HG02943 (cell line): Measurements from ENCODE around the gene ADRA2C.

Experiments
- ATAC-seq: cut with Tn5 transposase; IDR thresholded peaks from one replicate; pipeline ENCODE4 v1.9.1; 2021; ENCODE audit warnings: mild to moderate bottlenecking, low read depth, moderate library complexity; ENCODE audit not compliant: unreplicated experiment

ADRA2C gene

DNA sequence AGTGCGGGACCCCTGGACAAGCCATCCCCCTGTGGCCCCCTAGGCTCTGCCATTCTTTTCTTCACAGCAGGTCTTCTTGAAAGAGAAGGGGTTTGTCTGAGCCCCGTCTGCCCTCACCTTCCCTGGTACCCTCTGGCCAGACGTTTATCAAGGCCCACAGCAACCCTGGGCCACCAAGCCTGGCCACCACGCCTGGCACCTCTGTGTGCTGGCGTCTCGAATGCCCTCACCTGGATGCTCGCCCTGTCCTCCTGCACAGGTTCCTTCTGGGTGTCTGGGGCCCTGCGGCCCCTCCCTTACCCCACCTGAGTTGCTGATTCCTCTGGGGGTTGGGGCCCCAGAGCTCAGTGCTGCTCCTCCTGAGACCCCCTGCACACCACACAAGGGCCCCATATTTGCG lies 25.1 kb downstream of the ADRA2C start:
- no peak for ATAC-seq

DNA sequence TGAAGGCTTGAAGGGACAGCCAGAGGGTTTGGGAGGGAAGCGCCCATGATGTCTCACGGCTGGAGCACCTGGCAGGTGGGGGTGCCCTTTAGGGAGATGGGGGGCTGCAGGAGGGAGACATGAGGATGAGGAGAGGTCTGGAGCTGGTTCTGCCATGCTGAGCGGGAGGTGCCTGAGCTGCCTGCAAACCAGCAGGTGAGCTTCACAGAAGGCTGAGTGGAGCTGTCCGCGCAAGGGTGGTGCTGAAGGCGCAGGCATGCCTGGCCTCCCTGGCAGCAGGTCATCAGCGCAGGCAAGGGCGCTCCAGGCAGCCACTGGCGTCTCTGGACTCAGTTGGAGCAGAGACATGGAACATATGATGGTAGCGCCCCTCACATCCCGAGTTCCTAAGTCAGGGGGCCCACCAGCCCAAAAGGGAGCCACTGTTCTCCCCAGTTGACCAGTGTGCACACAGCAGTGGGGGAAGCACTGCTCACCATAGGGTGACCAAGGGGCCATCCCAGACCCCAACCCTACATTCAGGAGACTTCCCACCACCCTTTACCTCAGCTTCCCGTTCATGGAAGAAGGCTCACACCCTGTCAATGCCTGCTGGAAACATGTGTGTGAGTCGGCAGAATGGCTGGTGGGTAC lies 25.8 kb downstream of the ADRA2C start:
- ATAC-seq: no peak

DNA sequence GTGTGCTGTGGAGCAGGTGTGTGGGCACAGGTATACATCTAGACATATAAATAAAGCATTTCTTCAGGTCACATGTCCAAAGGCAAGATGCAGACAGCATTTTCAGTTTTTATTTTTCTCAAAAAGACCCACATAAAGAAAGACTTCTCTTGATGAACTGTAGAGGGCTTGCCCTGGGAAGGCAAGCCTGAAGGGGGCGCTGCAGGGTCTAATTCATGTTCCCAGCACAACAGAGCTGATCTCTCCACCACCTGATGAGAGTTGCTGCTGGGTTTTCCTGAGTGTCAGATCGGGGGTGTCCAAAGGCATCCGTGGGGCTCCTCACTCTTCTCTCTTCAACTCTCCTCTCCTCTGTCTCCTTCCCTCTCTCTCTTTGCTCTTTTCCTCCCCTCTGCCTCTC lies 26.6 kb downstream of the ADRA2C start:
- ATAC-seq: no peak

DNA sequence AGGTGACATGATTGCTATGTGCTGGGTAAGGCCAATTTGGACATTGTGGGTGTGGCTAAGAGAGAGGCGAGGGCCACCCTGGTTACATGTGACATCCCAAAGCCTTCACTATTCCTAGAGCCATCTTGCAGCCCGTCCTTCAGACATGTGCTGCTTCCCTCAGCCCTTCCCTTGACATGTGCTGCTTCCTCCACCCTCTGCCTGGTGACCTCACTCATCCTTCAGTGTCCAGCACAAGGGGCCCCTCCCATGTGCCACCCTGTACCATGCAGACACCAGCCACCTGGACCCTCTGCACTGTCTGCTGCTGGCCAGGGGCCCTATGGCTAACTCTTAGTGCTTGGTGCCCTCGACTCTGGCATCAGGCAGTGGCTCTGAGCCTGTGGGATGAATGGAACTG lies 27.4 kb downstream of the ADRA2C start:
- no peak for ATAC-seq

DNA sequence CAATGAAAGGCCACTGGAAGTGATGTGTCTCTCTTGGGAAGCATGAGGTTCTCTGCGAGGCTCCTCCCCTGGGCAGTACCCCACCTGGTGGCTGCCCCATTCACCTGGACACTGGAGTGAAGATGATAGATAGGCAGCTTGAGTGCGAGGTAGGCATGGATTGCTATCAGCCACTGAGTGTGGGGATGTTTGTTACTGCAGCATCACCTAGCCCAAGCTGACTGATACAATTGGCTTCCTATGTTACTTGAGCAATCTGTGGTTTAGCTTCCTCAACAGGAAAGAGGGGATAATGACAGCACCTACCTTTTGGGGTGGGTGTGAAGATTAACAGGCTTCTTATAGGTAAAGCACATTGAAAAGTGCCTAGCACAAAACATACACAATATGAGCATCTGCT lies 30.8 kb downstream of the ADRA2C start:
- ATAC-seq: no peak

DNA sequence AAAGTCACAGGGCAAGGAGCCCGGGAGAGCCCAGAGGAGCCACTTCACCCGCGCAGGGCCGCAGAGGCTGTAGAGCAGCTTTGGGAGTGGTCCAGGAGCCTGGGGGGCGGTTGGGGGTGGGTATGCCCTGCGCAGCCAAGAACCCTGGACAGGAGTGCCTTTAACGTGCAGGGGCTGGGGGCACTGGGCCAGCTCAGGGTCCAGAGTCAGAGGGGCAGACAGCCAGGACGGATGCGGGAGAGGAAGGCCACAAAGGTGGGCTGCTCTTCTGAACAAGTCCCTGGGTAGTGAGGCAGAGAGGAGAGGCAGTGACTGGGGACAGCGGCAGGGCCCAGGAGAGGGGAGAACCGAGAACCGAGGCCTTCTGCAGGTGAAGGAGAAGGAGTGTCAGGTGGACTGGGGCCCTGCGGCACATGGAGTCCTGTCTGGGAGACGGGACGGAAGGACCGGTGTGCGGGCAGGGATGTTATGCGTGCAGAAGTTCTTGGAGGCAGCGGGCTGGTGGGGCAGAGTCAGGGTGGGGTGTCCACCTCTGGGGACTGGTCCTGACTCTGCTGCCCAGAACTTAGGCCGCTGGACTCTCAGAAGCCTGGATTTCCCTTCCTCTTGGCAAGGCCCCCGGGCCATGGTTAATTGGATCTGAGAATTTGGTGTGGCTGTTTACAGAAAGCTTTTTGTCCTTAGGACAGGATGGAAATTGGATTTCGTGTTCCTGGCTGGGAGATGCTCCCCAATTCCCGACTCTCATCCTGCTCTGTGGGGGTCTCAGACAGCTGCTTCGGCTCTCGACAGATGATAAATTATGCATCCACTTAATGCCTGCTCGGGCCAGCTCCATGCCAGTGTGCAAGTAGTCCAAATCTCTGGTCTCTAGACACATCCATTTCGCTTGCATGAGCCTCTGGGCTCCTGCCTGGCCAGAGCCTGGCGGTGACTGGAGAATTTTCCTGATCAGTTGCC lies 31.9 kb downstream of the ADRA2C start:
- ATAC-seq: no peak

DNA sequence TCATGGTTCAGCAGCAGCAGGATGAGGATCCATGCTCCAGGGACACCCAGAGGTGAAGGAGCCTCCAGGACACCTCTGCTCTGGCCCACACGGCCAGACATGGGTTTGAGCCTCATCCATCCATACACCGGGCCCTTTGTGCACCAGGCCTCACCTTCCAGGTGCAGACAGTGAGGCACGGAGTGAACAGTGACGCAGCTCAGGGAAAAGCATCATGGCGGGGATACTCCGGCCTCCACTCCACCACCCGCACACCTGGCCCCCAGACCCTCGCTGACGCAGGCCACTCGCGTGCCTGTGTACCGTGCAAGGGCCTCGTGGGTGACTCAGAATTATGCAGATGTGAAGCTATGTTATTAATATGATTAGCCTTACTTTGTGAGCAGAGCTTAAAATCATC lies 33.3 kb downstream of the ADRA2C start:
- no peak for ATAC-seq

DNA sequence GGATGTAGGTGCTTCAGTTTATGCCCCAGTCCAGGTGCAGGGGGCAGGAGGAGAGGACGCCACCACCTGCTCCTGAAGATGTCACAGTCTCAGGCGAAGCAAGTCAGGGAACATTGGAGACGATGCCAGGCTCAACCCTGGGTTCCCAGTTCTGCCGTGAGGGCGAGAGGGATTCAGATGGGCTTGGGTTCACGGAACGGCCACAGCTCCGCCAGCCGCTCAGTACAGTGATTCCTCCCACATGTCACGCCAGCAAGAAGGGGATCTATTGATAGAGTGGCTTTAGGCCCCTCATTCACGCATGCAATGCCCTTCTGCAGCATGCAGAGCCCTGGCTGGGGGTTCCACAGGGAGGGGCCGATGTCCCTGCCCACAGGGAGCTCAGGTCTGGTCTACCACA lies 34.2 kb downstream of the ADRA2C start:
- ATAC-seq: no peak

DNA sequence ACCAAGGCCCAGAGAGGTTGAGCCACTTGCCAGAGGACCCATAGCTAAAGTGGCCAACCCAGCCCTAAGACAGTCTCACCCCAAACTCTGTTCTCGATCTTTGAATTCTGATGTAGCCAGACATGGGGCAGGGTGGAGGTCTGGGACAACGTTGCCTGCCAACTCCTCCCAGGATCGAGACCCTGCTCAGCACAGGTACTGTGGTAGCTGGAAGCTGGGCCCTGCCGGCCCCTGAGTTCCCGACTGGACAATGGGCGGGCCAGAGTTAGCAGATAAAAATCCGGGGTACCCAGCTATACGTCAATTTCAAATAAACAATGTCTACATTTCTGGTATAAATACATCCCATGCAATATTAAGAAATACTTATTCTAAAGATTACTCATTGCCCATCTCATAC lies 35.3 kb downstream of the ADRA2C start:
- ATAC-seq: no peak

DNA sequence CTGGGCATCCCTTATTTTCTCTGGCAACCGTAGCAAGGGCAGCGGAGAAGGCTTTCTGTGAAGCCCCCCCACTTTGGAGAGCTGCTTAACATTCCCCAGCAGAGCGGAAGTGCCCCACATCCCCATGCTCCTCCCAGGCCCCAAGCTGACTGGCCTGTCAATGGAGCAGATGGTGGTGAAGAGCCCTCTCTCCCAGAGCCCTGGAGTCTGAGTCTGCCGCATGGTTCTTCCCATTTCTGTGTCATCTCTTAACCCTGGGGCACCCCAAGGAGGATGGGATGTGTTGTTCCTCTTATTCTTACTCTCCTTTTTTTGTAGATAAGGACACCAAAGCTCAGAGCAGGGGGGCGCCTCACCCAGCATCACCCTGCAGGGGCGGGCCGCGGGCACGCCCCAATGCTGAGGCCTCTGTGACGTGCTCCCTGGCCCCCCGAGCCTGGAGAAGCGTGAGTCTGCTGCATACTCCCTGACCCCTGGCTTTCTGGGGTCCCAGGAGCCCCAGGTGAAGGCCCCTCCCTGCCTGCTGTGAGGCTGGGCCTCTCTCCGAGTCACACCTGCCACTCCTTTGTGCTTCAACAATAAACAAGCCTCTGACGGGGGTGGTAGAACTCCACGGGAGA lies 35.9 kb downstream of the ADRA2C start:
- no peak for ATAC-seq

DNA sequence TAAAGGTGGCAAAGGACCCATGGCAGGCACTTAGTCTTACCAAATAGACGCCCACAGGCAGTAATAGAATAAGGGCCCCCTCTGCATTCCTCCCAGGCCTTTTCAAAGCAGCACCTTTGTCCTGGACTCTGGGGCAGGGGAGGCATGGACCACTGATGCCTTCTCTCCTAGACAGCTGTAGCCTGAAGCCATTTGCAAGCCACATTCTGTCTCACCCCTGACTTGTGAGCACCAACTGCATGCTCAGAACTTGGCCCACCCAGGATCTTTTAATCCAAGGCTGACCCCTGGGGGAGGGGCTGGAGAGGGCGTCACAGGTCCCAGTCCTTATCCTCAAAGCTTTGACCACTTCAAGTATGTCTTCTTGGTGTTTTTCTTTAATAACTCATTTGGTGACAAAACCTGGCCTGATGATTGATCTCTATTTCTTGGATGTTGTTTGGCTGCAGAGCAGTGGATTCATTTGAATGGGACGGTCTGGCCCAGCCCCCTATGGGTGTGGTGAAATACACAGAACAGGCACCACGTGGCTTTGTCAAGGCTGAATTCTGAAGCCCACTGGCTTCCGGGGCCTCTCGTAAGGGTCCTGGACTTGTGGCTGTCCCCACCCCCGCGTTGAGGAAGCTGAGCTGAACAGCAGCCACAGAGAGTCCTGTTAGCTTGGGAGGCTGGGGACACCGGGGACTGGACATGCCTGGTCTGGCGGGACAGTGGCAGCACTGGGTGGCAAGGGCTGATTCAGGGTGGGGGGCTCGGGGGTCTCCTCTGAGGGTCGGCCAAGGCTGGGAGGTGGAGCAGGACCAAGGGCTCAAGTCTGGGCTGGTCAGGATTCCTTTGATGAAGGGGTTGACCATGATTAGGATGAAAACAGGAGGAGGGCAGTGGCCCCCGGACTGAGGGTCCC lies 36.6 kb downstream of the ADRA2C start:
- no peak for ATAC-seq

DNA sequence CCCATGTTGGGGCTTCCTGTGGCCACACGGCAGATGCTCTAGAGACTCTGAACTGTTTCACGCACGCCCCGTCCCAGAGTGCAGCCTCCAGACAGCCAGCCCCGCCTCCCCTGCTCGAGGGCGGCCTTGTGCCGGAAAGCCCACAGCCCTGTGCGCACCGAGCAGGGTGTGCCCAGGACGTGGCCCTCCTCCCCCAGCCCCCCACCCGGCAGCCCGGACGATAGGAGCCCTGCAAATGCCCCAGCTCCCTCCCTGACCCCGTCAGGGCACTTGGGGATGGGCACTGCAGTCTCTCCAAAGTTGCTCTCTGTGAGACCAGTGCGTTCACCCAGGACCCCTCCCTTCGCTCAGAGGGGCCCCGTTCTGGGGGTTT lies 37.3 kb downstream of the ADRA2C start:
- no peak for ATAC-seq

DNA sequence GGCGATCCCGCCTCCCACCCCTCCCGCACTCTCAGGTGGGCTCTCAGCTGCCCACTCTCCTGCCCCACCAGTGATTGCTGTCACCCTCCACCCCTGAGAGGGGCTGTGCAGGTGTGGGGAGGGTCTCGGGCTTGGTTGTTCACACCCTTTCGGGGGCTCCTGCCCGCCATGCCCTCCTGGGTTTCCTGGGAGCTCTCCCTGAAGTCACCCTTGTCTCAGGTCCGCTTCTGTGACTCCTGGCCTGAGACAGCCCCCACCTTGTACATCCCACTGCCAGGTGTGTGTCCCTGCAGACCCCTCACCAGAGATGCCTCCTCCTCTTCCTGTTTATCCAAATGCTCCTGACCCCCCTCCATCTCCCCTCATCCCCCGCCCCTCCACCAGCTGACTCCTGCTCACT lies 37.8 kb downstream of the ADRA2C start:
- no peak for ATAC-seq

DNA sequence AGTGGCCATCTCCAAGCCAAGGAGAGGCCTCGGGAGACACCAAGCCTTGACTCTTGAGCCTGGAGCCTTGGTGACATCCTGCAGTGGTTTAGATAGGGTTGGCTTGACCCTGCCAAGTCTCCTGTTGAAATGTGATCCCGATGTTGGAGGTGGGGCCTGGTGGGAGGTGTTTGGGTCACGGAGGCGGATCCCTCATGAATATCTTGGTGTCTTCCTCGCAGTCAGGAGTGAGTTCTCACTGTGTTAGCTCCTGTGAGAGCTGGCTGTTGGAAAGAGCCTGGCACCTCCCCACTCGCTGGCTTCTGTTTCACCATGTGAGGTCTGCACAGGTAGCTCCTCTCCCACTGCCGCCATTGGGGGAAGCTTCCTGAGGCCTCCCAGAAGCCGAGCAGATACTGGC lies 38.8 kb downstream of the ADRA2C start:
- ATAC-seq: no peak

DNA sequence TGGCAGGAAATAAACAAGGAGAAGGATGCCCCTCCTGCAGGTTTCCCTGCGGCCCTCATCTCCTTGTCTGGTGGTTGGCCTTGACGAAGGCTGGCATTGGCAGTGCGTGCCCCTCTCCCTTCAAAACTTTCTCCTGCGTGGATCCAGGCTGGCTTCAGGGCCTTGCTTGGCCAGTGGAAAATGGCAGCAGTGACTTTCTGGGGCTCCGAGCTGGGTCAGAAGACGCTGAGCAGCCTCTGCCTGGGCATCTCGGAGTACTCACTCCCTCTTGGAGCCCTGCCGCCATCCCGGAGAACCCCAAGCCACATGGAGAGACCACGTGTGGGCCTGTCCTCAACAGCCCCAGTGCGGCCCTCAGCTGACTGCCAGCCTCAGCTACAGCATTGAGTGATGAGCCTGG lies 39.5 kb downstream of the ADRA2C start:
- ATAC-seq: no peak

DNA sequence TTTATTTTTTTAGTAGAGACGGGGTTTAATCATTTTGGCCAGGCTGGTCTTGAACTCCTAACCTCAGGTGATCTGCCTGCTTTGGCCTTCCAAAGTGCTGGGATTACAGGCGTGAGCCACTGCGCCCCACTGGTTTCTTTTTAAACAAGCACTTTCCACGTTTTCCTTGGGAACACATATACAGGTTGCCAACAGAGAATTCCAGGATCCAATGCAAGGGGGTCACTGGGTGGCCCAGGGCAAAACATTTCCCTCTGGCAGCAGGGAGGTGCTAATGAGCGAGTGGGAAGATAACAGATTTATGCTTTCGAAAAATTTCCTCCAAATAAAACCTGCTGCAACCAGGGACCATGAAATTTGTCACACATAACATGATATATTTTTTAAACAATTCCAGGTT lies 41.1 kb downstream of the ADRA2C start:
- ATAC-seq: no peak

DNA sequence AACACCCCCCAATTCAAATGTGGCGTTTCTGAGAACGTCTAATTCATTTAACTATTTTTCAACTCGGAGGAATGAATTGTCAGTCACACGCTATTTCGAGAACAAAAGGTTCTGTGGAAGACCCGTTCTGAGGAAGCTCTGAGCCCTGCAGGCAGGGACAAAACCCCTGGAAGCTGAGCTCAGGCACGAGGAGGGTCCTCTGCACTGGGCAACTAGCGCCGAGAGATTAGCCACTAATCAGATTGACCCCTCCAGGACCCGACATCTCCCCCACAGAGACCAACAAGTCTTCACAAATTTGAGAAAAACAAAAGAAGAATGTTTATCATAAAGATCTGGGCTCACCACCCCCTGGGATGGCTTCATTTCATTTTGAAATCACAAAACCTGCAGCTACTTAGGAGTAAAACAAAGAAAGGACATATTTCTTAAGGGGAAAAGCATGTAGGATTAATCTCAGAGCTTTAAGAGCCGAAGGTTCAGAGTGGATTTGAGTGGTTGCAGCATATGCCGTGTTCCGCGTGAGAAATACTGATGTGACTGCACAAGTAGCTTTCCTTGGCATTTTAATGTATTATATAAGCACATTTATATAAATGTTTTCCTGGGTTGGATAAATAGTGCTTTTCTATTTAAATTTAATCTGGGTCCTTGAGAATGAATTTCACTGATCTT lies 41.8 kb downstream of the ADRA2C start:
- ATAC-seq: no peak

DNA sequence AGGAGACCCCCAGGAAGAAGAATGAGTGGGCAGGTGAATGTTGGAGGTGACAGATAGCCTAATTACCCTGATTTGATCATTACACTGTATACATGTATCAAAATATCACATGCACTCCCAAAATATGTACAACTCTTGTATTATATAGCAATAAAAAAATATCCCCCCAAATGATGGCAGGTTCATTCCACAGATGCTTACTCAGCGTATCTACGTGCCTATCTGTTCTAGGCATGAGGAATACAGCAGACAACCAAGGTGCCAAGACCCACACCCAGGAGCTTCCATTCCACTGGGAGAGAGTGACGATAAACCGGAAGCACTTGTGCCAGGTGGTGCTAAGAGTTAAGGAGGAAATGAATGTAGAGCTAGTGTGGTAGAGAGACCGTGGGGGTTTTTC lies 42.4 kb downstream of the ADRA2C start:
- ATAC-seq: no peak

DNA sequence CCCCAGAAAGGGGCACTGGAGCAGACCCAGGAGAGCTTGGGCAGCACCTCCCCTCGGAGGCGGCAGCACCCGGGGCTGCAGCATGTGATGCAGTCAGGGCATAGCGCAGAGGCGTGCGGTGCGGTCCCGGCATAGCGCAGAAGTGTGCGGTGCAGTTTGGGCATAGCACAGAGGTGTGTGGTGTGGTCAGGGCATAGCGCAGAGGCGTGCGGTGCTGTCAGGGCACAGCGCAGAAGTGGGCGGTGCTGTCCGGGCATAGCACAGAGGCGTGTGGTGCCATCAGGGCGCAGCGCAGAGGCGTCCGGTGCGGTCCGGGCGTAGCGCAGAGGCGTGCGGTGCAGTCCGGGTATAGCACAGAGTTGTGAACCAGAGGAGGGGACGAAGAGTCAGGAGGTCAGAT lies 42.8 kb downstream of the ADRA2C start:
- ATAC-seq: no peak

DNA sequence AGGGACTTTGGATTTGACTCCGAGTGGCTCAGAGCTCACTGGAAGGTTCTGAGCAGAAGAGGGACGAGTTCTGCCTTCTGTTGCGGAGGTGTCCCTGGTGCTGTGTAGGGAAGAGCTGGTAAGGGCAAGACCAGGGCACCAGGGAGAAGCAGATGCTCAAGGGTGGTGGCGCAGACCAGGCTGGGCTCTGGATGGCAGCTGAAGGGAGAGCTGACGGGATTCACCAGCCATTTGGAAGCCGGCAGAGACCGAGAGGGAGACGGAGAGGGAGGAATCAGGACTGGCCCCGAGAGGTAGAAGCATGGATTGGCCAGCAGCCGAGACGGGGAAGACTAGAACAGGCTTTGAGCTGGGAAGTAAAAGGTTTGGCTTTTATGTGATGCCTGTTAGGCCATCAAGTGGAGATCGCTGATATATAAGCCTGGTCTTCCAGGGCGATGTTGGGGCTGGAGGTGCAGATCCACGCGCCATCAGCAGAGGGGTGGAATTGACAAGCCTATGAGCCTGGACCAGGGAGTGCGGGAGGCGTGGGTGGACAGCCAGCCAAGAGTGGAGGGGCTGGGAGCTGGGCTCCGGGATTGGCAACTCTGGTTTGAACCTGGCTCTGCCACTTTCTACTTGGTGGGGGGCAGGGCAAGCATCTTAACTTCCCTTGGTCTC lies 43.4 kb downstream of the ADRA2C start:
- no peak for ATAC-seq
